Activated naive CD4-positive, alpha-beta T cell treated with Interleukin-2 at 50 U/mL for 16 hours (primary cell): ENCODE data around the gene MAP3K8.
"Not testable (repeated sequence)": the region's sequence is repeated elsewhere in the genome, so short reads cannot be mapped to it uniquely, and the experiment has no call there.

ENCODE experiments used
- DNase-seq: peaks from one replicate; pipeline ENCODE4 v3.0.0-alpha.2; 2020

The MAP3K8 gene

DNA sequence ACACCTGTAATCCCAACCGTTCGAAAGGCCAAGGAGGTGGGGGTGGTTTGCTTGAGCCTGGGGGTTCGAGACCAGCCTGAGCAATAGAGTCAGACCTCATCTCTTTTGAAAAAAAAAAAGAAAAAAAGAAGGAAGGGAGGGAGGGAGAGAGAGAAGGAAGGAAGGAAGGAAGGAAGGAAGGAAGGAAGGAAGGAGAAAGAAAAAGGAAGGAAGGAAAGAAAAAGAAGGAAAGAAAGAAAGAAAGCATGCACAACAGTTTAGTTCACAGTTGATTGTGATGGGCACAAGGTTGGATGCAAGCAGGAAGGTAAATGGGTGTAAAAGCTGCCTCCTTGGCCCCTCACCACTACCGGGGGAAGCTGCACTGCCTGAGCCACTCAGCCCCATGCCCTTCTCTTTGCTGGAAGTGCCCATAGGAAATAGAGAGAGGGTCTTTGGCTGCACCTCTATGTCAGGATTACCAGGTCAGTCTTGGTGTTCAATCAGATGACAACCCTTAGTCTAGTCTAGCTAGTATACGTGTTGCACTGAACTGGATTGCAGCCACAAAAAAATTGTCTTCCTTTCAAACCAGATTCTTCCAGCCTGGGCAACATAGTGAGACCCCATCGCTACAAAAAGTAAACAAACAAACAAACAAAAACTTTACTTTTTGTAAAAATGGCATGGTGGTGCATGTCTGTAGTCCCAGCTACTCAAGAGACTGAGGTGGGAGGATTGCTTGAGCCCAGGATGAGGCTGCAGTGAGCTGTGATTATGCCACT is 20.0 kb downstream of the MAP3K8 start:
- no peak for DNase-seq

DNA sequence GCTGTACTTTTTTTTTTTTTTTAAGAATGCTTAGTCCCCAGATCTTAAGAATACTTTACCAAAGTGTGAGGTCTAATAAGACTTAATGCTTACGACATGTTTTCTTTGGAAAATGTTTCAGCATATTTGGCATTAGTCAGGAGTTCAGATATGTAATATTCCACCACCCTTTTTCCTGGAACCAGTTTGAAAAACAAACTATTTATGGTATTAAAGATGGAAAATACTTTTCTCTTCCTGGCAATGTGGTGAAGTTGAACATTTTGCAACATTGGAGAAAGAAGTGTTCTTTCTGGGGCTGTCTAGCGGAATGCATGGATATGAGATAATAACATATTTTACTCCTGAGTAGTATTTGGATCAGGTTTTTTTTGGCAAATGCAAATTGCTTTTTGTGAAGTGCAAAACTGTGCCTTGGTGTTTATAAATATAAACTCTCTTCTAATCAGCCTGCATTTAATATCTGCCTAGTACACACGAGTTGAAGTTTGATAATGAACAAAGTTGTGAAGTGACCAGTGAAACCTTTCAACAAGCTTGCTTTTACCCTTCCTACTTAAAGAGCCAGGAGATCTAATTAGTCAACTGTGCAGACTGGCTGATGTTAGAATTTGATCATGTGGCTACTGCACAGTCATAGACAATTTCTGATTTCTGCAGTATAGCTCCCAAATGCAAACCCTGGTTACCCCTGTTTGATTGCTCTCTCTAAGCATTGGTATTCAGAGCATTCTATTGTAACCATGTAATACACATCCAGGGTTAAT is 20.9 kb downstream of the MAP3K8 start:
- no peak for DNase-seq

DNA sequence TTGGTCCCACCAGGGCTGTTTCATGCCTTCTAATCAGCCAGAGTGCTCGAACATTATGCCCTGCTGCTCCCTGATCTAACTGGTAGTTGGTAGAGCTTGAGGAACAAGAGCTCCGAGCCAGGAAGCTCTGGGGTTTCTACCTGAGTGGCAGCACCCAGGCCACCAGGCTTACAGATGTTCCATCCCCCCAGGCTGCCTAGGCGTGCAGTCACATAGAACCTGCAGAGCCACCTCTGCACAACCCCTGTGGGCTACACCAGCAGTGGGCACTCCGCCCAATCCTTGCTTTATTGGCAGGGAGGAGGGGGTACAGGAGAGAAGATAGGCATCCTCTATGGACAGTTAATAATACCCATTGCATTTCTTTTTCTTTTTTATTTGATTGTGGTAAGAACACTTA is 21.8 kb downstream of the MAP3K8 start:
- peak; percentile 5 for DNase-seq

DNA sequence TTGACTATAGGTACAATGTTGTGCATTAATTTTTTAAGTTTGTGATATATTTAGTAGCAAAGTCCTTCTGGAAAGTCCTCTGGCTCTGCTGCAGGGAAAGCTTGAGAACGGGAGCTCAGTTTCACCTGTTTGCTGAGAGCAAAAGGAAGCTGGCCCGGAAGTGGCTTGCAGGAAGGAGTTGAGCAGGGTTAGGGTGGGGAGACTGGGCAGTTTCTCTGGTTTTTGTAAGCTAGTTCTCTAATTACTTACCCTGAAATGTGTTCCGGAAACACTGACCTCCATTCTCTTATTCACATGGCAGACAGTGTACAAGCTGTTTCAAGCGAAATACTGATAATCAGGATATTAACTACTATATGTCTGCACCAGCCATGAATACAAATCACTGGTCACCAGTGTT is 22.3 kb downstream of the MAP3K8 start:
- peak; percentile 13 for DNase-seq

DNA sequence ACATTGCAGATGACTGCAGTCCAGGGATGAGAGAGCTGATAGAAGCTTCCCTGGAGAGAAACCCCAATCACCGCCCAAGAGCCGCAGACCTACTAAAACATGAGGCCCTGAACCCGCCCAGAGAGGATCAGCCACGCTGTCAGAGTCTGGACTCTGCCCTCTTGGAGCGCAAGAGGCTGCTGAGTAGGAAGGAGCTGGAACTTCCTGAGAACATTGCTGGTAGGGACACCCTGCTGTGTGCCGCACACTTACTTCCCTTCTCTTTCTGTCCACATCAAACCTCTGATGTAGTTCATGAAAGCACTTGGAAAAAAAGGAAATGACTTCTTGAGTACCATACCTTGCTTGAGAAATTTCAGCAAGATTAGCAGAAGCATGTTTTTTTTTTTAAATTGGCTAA is 25.3 kb downstream of the MAP3K8 start:
- DNase-seq = no peak

DNA sequence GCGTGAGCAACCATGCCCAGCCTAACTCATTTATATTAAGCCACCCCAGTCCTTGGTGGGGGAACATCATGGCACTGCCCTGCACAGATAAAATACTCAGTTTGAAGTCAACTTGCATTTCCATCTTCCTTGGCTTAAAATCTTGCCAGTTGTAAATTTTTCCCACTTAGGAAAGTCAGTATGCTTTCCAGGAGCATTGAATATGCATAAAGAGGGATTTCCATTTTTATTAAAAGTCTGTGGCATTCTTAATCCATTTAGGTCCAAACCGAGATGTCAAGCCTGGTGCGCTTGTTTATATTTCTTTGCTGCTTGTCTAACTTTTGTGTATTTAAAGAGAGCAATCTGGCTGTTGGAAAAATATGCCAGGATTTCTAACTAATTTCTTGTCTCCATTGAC is 26.1 kb downstream of the MAP3K8 start:
- no peak for DNase-seq

DNA sequence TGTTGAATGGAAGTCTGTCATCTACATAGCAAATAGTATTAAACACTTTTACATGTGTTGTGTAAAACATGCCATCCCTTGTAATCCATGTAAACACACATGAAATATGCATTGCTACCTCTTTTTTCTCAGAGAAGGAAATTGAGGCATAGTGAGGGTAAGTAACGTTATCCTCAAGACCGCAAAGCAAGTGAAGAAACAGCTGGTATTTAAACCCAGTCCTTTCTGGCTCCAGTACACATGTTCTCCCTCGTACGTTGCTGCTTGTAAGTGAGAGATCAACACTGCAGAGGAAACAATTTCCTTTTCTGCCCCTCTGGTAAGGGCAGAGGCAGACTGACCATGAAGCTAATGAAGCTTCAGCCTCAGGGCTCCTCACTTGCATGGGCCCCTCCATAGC is 28.5 kb downstream of the MAP3K8 start:
- DNase-seq = no peak

DNA sequence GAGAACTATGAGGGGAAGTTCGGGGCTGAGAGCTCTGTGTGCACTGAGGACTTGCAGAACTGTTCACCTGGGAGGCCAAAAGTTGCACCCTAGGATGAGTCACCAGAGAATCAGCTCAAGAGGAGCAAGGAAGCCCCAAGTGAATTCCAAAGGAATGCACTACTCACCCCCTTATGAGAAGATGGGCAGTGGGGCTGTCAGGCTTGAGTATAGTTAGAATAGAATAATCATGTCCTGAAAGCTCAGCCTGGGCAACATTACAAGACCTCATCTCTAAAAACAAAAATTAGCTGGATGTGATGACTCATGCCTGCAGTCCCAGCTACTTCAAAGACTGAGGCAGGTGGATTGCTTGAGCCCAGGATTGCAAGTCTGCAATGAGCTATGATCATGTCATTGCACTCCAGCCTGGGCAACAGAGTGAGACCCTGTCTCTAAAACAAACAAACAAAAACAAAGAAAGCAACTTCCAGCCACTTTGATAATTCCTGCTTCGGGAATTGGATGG is 30.0 kb downstream of the MAP3K8 start:
- DNase-seq = no peak

DNA sequence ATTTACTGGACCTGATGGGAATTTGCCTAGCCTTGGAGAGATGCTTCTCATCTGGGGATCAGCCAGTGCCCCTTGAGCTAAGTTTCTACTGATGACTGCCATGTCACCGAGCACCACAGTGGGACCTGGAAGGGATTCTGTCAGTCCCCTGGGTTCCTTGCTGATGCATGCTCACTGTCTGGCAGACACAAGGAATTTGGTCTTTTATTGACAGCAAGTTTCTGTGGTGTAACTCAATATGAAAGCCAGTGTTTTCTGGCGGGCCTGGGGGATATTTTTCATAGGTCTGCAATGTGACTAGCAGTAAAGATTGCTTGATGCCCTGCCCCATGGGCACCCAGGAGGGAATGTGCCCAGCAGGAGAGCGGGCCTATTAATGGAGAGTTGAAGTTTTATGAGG is 30.7 kb downstream of the MAP3K8 start:
- DNase-seq = no peak

DNA sequence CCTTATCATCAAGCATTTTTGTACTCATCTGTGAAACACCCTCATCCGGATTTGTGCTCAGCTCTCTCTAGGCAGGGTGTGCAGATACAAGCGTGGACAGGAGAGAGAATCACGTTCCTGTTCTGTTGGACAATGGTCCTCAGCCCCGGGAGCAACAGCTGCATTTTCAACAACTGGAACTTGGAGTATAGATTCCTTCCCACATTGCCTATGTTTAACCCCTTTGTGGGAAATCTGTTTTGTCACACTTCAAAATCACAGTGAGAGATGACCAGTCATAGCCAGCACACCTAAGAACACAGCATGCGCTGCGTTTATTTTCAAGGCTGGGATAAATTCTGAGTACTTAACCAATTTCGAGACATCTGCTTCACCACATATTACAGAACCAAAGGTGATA is 32.5 kb downstream of the MAP3K8 start:
- DNase-seq = no peak

DNA sequence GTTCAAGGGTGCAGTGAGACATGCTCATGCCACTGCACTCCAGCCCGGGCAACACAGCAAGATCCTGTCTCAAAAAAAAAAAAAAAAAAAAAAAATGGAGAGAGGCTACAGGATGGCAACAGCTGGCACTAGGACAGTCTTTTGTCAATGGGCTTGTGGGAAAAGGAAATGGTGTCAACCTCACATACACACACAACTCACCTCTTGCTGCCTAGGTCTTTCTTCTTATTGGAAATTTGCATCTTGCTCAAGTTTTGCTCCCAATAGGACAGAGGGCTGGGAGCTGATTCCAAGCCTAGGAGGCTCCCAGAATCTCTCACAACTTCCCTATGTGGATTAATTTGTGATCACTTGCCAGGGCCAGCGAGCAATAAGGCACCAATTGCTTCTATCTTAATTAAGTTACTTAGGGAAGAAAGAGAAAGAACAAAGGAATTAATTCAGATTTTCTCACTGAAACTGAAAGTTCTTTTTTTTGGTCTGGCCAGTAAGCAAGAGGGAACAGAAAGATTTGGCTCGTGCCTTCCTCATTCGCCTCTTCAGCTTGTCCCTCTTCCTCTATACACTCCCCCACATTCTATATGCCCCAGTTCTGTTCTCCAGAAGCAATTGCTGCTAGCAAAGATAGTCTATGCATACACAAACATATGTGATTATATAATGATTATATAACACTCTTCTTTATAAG is 33.8 kb downstream of the MAP3K8 start:
- no peak for DNase-seq

DNA sequence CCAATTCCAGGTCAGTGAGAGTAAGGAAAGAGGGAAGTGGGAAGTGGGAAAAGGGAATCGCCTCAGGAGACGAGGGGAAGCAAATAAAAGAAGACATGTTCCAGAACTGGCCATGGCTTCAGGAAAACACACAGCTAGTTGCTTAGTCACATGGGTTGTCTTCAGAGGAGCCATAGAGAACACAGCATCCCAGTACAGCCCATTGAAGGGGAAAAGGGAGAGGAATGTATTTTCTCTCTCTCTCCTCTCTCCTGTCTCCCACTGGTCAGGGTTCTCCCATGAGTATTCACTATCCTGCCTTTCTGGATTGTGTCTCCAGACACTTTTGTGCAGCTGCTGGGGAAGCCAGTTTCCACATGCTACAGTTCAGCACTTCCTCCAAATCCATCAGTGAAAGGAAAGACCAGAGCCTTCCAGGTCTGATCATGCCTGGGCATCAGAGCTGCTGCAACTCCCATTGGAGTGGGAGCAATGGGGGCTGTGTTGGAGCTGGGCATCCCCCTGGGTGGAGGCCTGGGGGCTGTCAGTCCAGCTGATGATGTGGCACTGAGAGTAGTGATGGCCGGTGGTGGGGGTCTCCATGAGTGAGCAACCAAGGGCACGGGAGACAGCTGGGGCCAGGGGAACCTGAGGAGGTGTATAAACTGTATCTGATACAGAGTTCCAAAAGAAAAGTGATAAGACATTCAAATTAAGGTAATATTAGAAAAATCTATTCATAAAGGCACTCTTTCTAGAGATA is 38.6 kb downstream of the MAP3K8 start:
- DNase-seq = no peak

DNA sequence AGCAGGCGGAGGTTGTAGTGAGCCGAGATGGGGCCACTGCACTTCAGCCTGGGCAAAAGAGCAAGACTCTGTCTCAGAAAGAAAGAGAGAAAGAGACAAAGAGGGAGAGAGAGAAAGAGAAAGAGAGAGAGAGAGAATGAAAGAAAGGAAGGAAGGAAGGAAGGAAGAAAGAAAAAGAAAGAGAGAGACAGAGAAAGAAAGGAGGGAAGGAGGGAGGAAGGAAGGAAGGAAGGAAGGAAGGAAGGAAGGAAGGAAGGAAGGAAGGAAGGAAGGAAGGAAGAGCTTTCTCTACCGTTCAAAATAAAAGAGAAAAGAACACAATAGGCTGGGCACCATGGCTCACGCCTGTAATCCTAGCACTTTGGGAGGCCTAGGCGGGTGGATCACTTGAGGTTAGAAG is 41.5 kb downstream of the MAP3K8 start:
- not testable (repeated sequence) for DNase-seq

DNA sequence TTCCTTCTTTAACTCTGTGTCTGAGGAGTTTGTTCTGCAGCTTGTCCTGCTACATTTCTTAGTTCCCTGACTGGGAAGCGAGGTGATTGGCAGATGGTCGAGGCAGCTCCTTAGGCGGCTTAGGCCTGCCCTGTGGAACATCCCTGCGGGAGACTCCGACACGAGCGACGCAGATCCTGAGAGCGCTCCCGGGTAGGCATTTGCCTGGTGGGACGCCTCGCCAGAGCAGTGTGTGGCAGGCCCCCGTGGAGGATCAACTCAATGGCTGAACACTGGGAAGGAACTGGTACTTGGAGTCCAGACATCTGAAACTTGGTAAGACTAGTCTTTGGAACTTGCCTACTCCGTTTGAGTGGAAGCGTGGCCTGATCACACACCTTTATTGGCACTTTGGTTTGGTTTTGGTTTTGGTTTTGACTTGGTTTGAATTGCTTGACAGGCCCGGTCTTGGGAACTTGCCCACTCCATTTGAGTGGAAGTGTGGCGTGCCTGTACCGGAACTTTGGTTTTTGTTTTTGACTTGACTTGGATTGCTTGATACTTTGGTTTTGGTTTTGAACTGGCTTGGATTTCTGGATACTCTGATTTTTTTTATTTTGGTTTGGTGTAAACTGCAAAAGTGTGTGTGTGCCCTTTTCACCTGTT is 42.6 kb downstream of the MAP3K8 start:
- no peak for DNase-seq

DNA sequence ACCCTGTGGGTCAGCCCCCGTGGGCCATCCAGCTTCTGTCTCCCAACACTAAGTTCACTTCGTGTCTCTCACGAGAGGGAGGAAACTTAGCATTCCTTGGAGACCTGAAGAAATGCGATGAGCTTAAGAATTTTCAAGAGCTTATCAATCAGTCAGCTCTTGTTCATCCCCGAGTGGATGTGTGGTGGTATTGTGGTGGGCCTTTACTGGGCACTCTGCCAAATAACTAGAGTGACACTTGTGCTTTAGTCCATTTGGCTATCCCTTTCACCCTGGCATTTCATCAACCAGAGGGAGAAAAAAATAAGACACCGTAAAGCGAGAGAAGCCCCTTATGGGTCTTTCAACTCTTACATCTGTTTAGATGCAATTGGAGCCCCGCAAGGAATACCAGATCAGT is 45.5 kb downstream of the MAP3K8 start:
- not testable (repeated sequence) for DNase-seq

DNA sequence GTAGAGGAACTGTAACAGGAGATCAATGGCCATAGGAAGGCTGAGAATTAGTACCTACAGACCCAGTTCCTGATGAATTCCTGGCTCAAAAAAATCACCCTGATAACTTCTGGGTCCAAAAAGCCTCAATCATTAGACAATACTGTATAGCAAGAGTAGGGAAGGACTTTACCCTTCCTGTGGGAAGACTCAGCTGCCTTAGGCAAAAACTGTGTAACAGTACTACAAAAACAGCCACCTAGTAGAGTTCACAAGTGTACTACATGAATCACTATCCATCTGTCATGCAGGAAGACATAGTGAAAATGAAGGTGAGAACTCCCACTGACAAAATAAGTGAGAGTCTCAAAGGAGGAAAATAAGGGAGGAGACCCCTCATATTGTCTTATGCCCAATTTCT is 47.6 kb downstream of the MAP3K8 start:
- DNase-seq = no peak

DNA sequence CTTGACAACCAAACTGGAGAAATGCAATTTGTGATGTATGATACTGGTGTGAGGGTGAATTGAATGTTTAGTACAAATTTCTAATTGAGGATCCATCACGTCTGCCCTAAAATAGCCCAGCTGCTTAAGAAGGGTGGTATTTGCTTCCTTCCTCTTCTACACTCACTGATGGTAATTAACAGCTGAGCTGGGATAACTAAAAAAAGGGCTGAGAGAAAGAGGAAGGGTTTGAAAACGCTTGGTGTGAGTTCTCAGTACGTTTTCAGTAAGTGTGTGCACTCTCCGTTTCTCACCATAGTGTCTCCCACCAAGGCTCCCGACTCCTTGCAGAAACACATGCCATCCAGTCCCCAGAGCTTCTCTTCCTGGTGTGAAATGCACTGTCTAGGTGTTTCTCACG is 54.3 kb downstream of the MAP3K8 start:
- DNase-seq = no peak

DNA sequence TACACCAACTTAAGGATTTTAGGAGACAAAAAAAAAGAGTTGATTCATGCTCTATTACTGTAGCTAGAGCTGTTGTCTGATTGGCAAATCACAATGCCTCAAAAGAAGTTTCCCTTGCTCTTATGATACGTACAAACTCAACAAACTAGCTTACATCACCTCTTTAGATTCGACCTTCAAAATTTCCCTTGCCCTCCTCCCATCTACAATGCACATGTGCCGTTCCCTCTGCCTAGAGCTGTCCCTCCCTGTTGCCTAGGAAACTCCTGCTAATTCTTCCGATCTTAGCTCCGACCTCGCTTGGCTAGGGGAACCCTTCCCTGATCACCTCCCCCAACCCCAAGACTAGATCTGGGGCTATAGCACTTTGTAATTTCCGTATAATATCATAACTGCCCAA is 55.4 kb downstream of the MAP3K8 start:
- DNase-seq = no peak

DNA sequence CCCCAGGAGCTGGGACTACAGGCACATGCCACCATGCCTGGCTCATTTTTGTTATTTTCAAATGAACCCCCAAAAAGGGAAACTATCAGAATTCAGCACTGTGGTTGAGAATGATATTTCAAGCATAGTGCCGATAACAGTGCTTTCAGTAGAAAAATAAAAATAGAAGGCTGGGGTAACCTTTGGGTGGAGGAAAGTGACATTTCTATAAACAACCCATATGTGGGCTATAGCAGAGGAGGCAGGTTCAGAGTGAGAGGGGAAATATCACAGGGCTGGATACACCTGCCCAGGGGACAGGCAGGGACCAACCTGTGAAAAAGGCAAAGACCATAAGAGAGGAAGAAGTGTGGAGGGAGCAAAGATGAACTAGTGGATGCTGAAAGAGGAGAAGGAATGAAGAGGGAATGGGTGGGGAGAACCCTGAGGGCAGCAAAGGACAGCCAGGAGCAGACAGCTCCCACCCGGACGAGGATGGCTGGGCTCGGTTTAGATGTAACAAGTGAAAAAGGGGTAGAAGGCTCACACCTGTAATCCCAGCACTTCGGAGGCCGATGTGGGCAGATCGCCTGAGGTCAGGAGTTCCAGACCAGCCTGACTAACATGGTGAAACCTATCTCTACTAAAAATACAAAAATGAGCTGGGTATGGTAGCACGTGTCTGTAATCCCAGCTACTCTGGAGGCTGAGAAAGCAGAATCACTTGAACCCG is 56.5 kb downstream of the MAP3K8 start:
- DNase-seq = no peak

DNA sequence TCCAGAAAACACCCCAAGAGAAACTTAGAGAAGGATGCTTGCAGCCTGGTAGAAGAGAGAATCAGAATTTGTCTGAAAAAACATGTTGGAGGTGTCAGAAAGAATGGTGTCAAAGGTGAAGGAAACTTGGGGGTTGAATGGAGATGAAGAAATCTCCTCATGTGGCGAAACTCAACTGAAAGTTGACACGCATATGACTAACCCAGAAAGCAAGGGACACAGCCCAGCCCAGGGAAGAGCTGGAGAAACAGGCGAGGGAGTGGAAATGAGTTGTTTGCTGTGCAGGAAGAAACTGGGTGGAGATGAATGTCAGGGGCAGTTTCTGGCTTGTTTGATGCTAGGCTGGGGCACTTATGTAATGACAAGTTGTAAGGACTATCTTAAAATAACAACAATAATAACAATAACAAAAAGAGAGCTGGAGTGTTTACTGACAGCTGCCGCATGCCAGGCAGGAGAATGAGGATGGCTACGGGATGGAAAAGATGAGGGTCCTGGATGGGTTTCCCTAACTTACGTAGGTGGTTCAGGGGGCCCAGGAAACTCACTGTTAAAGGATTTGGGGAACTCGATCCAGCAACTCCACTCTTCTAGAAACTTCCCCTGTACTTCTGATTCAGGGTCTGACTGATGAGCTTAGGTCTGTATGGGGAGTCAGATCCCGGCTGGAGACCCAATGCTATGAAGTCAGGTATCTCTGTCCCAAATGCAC is 57.4 kb downstream of the MAP3K8 start:
- DNase-seq = no peak

DNA sequence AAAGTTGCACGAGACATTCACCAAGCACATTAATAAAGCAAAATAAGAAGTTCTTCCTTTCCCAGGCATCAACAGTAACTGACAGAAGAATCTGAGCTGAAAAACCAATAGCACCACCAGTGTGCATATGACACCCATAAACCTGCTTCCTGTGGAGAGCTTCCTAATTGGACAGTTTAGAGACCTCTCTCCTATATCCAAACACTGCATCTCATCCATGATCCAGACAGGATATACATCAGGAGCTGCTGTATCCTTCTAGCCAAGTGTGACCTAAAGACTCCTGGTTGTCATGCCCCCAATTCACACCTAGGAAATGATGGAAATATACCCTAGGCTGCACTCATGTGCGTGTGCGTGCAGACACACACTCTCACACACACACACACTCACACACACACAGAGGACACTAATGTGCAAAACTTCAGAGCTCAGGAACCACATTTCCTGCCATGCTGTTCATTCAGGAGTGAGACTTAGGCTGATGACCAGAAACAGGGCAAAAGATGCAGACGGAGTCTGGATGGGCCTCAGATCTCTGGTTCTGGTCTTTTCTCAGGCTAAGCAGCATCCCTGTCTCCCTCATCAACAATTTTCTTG is 58.0 kb downstream of the MAP3K8 start:
- no peak for DNase-seq
